ENCODE data around the gene KDM5A.

The KDM5A gene

GRCh38 chr12:273382-273781 is 115.7 kb downstream of the KDM5A start:
- no peak overlapping the region for H3K27ac Mint-ChIP-seq
- no peak overlapping the region for H3K4me3 Mint-ChIP-seq

DNA sequence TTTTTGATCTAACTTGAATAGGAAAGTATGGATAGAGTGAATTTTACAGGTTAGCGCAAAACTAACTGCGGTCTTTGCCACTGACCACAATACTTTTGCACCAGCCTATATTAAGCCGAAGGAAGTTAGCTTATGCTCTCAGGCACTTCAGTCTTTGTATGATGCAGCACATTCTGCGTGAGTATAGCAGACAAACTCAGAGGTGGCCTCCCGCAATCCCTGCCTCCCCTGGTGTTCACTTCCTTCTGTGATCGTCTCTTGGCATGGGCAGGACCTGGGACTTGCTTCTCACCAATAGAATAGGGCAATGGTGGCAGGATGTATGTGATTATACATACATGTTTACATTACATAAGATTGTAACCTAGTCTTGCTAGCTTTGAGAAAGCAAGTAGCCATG is 116.2 kb downstream of the KDM5A start:
- peaks cover 5% of the 10 kb centered on the region for H3K27me3 Mint-ChIP-seq
- H3K9me3 Mint-ChIP-seq = no peaks in the 10 kb centered on the region
- H3K4me1 Mint-ChIP-seq = no peaks in the 10 kb centered on the region
- DNase-seq = no peak
- CTCF ChIA-PET = no interaction called here
- H3K4me3 Mint-ChIP-seq = no peak overlapping the region
- H3K27ac Mint-ChIP-seq = no peak overlapping the region
- H3K36me3 Mint-ChIP-seq = no peaks in the 10 kb centered on the region

More at GRCh38 chr12:273382-273781, 115.7 kb downstream of the KDM5A start:
- no peak for DNase-seq
- Mint-ChIP-seq H3K9me3 (no peaks in the 10 kb centered on the region), H3K36me3 (no peaks in the 10 kb centered on the region), H3K27me3 (peaks cover 5% of the 10 kb centered on the region), H3K4me1 (no peaks in the 10 kb centered on the region)
- CTCF ChIA-PET = no interaction called here

DNA sequence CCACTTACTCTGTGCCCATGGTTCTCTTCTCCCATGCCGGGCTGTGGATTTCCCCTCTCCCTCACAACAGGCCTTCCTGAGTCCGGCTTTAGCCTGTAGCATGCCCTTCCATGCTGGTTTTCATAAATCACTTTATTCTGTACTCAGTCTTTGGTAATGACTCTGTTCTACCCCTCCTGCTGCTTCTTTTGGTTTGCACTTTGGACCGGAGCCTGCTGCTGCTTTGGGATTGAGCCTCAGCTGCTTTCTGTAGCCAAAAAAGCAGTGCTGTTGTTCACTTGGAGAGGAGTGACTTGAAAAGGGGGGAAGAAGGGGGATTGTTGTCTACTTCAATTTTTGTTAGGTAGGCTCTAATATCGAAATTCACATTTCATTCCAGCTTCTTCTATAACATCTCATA is 118.0 kb downstream of the KDM5A start:
- Mint-ChIP-seq H3K4me1 (no peaks in the 10 kb centered on the region), H3K36me3 (no peaks in the 10 kb centered on the region), H3K4me3 (no peak overlapping the region), H3K27ac (no peak overlapping the region), H3K9me3 (no peaks in the 10 kb centered on the region), H3K27me3 (peaks cover 9% of the 10 kb centered on the region)
- CTCF ChIA-PET = no interaction called here
- no peak for DNase-seq

DNA sequence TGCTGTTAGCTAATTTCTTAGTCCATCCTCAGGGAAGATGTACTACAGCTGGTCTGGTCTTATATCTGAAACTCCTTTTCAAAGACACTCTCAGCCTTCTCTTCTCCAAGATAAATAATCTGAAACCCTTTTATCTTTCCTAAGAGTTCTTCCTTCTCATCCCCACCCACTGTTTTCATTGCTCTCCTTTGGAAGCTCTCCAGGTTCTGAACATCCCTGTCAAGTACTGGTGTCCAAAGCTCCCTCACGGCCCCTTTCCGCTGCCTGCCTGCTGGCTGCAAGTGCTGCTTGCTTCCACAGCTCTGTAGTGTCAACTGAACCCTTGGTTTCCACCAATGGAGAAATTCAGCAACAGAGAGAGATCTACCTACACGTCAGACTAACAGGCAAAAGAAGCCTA is 119.9 kb downstream of the KDM5A start:
- Mint-ChIP-seq H3K4me1 (peaks cover 4% of the 10 kb centered on the region), H3K36me3 (no peaks in the 10 kb centered on the region), H3K27ac (no peak overlapping the region), H3K4me3 (no peak overlapping the region), H3K9me3 (no peaks in the 10 kb centered on the region), H3K27me3 (peaks cover 9% of the 10 kb centered on the region)
- CTCF ChIA-PET = no interaction called here
- no peak for DNase-seq

DNA sequence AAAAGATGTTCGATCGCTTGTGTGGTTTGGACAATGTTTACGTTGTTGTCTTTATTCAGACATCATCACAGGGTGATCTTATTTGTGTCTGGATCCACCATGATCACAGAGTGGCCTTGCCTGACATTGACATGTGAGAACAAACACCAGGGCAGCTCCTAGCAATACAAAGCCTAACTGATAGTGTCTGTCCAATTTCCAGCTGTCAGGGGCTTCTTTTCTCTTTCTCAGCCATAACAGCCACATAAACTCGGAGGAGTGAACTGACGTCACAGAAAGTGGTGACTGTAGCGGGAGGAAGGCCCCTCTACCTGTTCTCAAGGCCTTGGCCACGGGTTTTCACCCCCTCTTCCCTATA is 120.7 kb downstream of the KDM5A start:
- no peaks in the 10 kb centered on the region for H3K9me3 Mint-ChIP-seq
- H3K27me3 Mint-ChIP-seq = peaks cover 14% of the 10 kb centered on the region
- CTCF ChIA-PET = no interaction called here
- no peak for DNase-seq
- H3K4me3 Mint-ChIP-seq = no peak overlapping the region
- H3K36me3 Mint-ChIP-seq = no peaks in the 10 kb centered on the region
- H3K27ac Mint-ChIP-seq = no peak overlapping the region
- peaks cover 4% of the 10 kb centered on the region for H3K4me1 Mint-ChIP-seq

- CTCF ChIA-PET = interaction anchor here (0.7 kb wide), 1 partner anchor 9 kb away, joined by 3 read pairs; no protein-coding TSS in a partner anchor
These were observed 121.3 kb downstream of the KDM5A start for GRCh38 chr12:267581-268482.

GRCh38 chr12:265096-265495 is 124.0 kb downstream of the KDM5A start:
- no peaks in the 10 kb centered on the region for H3K9me3 Mint-ChIP-seq
- H3K4me1 Mint-ChIP-seq = peaks cover 4% of the 10 kb centered on the region
- no peaks in the 10 kb centered on the region for H3K36me3 Mint-ChIP-seq
- H3K27me3 Mint-ChIP-seq = peaks cover 28% of the 10 kb centered on the region
- no peak overlapping the region for H3K27ac Mint-ChIP-seq
- CTCF ChIA-PET = no interaction called here
- H3K4me3 Mint-ChIP-seq = no peak overlapping the region
- DNase-seq = no peak

More at GRCh38 chr12:267581-268482, 121.3 kb downstream of the KDM5A start:
- Mint-ChIP-seq H3K9me3 (no peaks in the 10 kb centered on the region), H3K4me1 (peaks cover 4% of the 10 kb centered on the region), H3K36me3 (no peaks in the 10 kb centered on the region), H3K27ac (no peak overlapping the region), H3K27me3 (peaks cover 16% of the 10 kb centered on the region), H3K4me3 (no peak overlapping the region)
- no peak for DNase-seq

GRCh38 chr12:264269-264668 is 124.9 kb downstream of the KDM5A start:
- H3K27me3 Mint-ChIP-seq = peaks cover 32% of the 10 kb centered on the region
- peaks cover 4% of the 10 kb centered on the region for H3K4me1 Mint-ChIP-seq

DNA sequence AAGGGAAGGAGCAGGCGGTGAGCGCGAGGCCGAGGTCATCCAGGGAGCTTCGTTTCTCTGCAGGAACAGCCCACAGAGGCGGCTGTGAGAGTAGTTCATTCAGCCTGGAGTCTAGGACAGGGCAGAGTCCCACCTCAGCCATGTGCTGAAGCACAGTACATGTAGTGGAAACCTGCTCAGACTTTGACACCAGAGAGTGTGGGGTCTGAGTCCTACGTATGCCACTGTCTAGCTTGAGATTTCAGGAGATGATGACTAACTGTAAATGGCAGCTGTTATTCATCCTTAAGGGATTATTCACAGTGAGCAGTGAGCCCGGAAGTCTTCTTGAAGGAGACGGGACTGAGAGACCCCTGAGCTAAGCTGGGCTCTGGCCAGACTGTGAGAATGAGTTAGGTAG is 125.5 kb downstream of the KDM5A start:
- no peaks in the 10 kb centered on the region for H3K9me3 Mint-ChIP-seq
- peaks cover 30% of the 10 kb centered on the region for H3K27me3 Mint-ChIP-seq
- peaks cover 4% of the 10 kb centered on the region for H3K4me1 Mint-ChIP-seq
- no peak for DNase-seq
- CTCF ChIA-PET = no interaction called here
- H3K27ac Mint-ChIP-seq = no peak overlapping the region
- H3K4me3 Mint-ChIP-seq = no peak overlapping the region
- H3K36me3 Mint-ChIP-seq = no peaks in the 10 kb centered on the region

More at GRCh38 chr12:264269-264668, 124.9 kb downstream of the KDM5A start:
- no peak overlapping the region for H3K4me3 Mint-ChIP-seq
- no peaks in the 10 kb centered on the region for H3K36me3 Mint-ChIP-seq
- CTCF ChIA-PET = no interaction called here
- DNase-seq = no peak
- H3K9me3 Mint-ChIP-seq = no peaks in the 10 kb centered on the region
- no peak overlapping the region for H3K27ac Mint-ChIP-seq

GRCh38 chr12:262817-263216 is 126.3 kb downstream of the KDM5A start, which contains the start of gene SLC6A13:
SLC6A13 (minus strand) TSS chr12:262836; CDS start chr12:260052, 2,784 bp downstream.
- no peak for DNase-seq
- no peaks in the 10 kb centered on the region for H3K9me3 Mint-ChIP-seq
- H3K4me3 Mint-ChIP-seq = no peak within 1 kb of the TSS
- H3K36me3 Mint-ChIP-seq = no peaks in the 10 kb centered on the region
- peaks cover 37% of the 10 kb centered on the region for H3K27me3 Mint-ChIP-seq
- H3K4me1 Mint-ChIP-seq = peaks cover 4% of the 10 kb centered on the region
- H3K27ac Mint-ChIP-seq = no peak within 1 kb of the TSS
- CTCF ChIA-PET = no interaction called here

- H3K4me3 Mint-ChIP-seq = no peak overlapping the region
- CTCF ChIA-PET = no interaction called here
- H3K27me3 Mint-ChIP-seq = peaks cover 40% of the 10 kb centered on the region
- H3K9me3 Mint-ChIP-seq = no peaks in the 10 kb centered on the region
- no peaks in the 10 kb centered on the region for H3K36me3 Mint-ChIP-seq
- H3K4me1 Mint-ChIP-seq = peaks cover 4% of the 10 kb centered on the region
- no peak overlapping the region for H3K27ac Mint-ChIP-seq
- DNase-seq = no peak
These were observed 127.0 kb downstream of the KDM5A start for GRCh38 chr12:262113-262512.

DNA sequence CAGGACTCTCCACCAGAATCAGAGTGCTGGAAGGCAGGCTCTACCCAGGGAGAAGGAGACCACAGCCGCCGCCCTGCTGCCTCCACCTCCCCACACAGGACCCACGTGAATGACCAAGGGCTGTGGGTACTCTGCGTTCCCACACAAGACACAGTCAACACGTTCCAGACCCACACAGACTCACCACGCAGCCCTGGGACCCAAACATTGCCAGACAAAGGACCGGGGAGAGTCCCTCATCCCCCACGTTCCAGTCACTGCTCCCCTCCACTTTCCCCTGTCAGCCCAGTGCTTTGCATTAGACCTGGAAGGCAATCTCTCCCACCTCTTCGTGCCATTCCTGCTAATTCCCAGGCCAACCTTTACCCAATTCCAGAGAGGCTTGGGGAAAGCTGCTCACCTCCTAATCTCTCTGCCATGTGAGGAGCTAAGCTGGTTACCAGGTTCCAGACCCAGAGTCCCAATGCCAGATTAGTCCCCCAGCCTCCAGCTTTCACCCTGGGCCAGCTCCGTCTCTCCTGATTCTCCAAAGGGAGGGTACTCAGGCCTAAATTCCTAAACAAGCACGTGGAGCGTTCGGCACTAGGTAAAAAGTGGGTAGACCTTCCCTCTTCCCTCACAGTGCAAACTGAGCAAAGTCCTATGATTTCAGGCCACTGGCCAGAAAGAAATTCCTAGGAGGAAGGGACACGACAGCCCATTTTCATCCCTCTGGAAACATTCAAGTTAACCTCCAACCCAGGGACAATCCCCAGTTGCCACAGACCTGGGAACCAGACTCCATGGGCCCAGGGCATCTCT is 131.4 kb downstream of the KDM5A start:
- no peak for DNase-seq
- CTCF ChIA-PET = no interaction called here
- H3K36me3 Mint-ChIP-seq = no peaks in the 10 kb centered on the region
- no peaks in the 10 kb centered on the region for H3K9me3 Mint-ChIP-seq
- H3K4me3 Mint-ChIP-seq = no peak overlapping the region
- peaks cover 51% of the 10 kb centered on the region for H3K27me3 Mint-ChIP-seq
- no peak overlapping the region for H3K27ac Mint-ChIP-seq
- no peaks in the 10 kb centered on the region for H3K4me1 Mint-ChIP-seq

DNA sequence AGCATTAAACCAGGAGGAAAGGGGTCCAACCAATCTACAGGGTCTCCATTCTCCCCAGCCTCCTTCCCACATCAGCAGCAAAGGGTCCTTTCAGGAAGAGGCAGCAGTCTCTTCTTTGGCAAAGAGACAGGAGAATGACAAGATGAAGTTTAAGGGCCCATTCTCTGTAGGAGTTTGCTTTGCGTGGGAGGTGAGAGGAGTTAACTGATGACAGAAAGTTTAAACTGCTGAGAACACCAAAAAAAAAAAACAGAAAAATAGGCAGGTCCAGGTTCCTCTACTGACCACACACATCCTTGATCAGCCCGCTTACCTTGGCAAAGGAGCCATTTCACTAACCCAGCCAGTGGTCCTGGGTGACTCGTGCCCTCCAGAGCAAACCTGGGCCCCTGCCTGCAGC is 132.2 kb downstream of the KDM5A start:
- Mint-ChIP-seq H3K27me3 (peaks cover 46% of the 10 kb centered on the region), H3K27ac (no peak overlapping the region), H3K4me3 (no peak overlapping the region), H3K4me1 (no peaks in the 10 kb centered on the region), H3K36me3 (no peaks in the 10 kb centered on the region), H3K9me3 (no peaks in the 10 kb centered on the region)
- no peak for DNase-seq
- CTCF ChIA-PET = no interaction called here

GRCh38 chr12:256225-256624 is 132.9 kb downstream of the KDM5A start:
- H3K9me3 Mint-ChIP-seq = no peaks in the 10 kb centered on the region
- peaks cover 45% of the 10 kb centered on the region for H3K27me3 Mint-ChIP-seq
- no peak for DNase-seq
- CTCF ChIA-PET = no interaction called here
- no peak overlapping the region for H3K27ac Mint-ChIP-seq
- no peak overlapping the region for H3K4me3 Mint-ChIP-seq
- H3K36me3 Mint-ChIP-seq = no peaks in the 10 kb centered on the region
- H3K4me1 Mint-ChIP-seq = no peaks in the 10 kb centered on the region

DNA sequence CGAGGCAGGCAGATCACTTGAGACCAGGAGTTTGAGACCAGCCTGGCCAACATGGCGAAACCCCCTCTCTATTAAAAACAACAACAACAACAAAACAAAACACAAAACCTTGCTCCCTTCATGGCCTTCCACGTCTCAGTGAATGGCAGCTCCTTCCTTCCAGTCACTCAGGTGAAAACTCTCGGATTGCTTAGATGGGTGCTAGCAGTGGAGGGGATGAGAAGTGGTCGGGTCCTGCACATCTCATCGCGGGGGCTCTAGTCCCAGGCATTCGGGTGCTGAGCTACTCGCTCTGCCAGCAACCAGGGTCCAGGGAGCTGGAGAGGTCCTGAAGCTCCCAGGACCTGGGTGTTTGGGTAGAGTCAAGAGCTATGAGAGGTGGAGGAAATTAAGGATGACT is 134.2 kb downstream of the KDM5A start:
- Mint-ChIP-seq H3K27me3 (peaks cover 41% of the 10 kb centered on the region), H3K27ac (no peak overlapping the region), H3K4me1 (no peaks in the 10 kb centered on the region), H3K9me3 (no peaks in the 10 kb centered on the region), H3K4me3 (no peak overlapping the region), H3K36me3 (no peaks in the 10 kb centered on the region)
- no peak for DNase-seq
- CTCF ChIA-PET = no interaction called here

Data from activated naive CD4-positive, alpha-beta T cell treated with anti-CD3 and anti-CD28 coated beads, Interleukin-2, amount 10 ng/mL, durations not matched to agents 7 days and 5 days (primary cell).